ENCODE measurements around the gene NCK2. TPM values are rescaled to one million over a fixed set of nuclear protein-coding genes. Genes with fewer than 3 reads are reported as not detected.

NCK2 gene
- total and polyA plus RNA-seq, 2 of the 4 experiments (the other 2 are of a cell fraction) = 15.8 to 22.2 TPM

GRCh38 chr2:105734762-105735538 lies 9.8 kb upstream of the NCK2 start:
- no peak for ATAC-seq (ENCODE audit: low read depth)
- dilution Hi-C loops (cut with HindIII; ENCODE audit: low sequenced_read_pairs, unreplicated experiment) = no loop called here
- H2BK20ac ChIP-seq (ENCODE audit: low read depth, low read length) = peak overlapping the region; percentile 47; the same call in 1 of the 2 replicates

More at GRCh38 chr2:105734762-105735538, 9.8 kb upstream of the NCK2 start:
- no peak overlapping the region for H3K4me3 ChIP-seq (ENCODE audit: insufficient read depth, low read depth, low read length)
- no peak overlapping the region; the same call in 1 of the 2 replicates for H3K4me2 ChIP-seq (ENCODE audit: low read depth, low read length)
- H3K14ac ChIP-seq (replicated peaks; ENCODE audit: low read depth, low read length) = peak overlapping the region; percentile 51; the same call in 1 of the 2 replicates
- BruUV-seq (replicated peaks) = no TSS peak
- TF ChIP-seq MAZ (IDR thresholded peaks at IDR 0.05; ENCODE audit: borderline replicate concordance, low read depth, low read length) (no peak), CEBPB (IDR thresholded peaks at IDR 0.05; ENCODE audit: low read depth, low read length) (no peak), MAFK (IDR thresholded peaks at IDR 0.05; ENCODE audit: low read depth, low read length) (no peak), USF2 (IDR thresholded peaks at IDR 0.05; ENCODE audit: low read depth, low read length) (no peak), MXI1 (IDR thresholded peaks at IDR 0.05; ENCODE audit: borderline replicate concordance, low read depth, low read length) (no peak), SMC3 (IDR thresholded peaks at IDR 0.05; ENCODE audit: low read depth, low read length) (no peak), ELK1 (IDR thresholded peaks at IDR 0.05; ENCODE audit: borderline replicate concordance, low read depth, low read length) (no peak), RAD21 (IDR thresholded peaks at IDR 0.05; ENCODE audit: low read length) (no peak)
- no peak overlapping the region for H2BK5ac ChIP-seq (ENCODE audit: low read depth, low read length, poor library complexity, severe bottlenecking)
- no peaks in the 10 kb centered on the region for H3K36me3 ChIP-seq (ENCODE audit: control insufficient read depth, insufficient read depth, low read length)
- H3K27ac ChIP-seq (ENCODE audit: insufficient read depth, low read length) = no peak overlapping the region
- intact Hi-C loops (cut with micrococcal nuclease) (no loop called here), in situ Hi-C loops (cut with MboI; ENCODE audit: low sequenced_read_pairs) (no loop called here)
- H3K79me1 ChIP-seq (ENCODE audit: low read depth in 1 of 2, low read length in 2 of 2) = no peaks in the 10 kb centered on the region
- H2BK15ac ChIP-seq (ENCODE audit: low read depth, low read length) = 0 out of 3 replicates have a peak overlapping the region, but pooled peaks have one; percentile 21
- no CpG with 5 or more reads among the region's 4 CpGs for WGBS, 2 experiments (ENCODE audit: extremely low coverage in 2 of 2, insufficient read length in 1 of 2)
- H4K91ac ChIP-seq (ENCODE audit: insufficient read depth, low read depth, low read length) = no peak overlapping the region
- H4K20me1 ChIP-seq (ENCODE audit: insufficient read depth, low read length) = no peaks in the 10 kb centered on the region
- peak; percentile 57 for DNase-seq
- POLR2A ChIA-PET (ENCODE audit: unreplicated experiment) = no interaction called here
- CTCF ChIA-PET = no interaction called here
- no peak overlapping the region for H3K23ac ChIP-seq (ENCODE audit: low read depth, low read length)
- H4K5ac ChIP-seq (ENCODE audit: low read depth, low read length) = no peak overlapping the region
- no peaks in the 10 kb centered on the region for H3K9me3 ChIP-seq (ENCODE audit: control insufficient read depth, insufficient read depth, low read length)
- H3K4ac ChIP-seq (ENCODE audit: low read depth, low read length) = peak overlapping the region; percentile 31; the same call in 1 of the 2 replicates
- no peak overlapping the region for H2AFZ ChIP-seq (replicated peaks; ENCODE audit: low read length, poor library complexity)
- H2BK120ac ChIP-seq (ENCODE audit: low read depth, low read length) = peak overlapping the region; percentile 49; the same call in 1 of the 2 replicates
- H3K18ac ChIP-seq (ENCODE audit: low read depth, low read length) = no peak overlapping the region
- no peak overlapping the region for H3K9ac ChIP-seq (ENCODE audit: low read depth, low read length)
- no peak overlapping the region for H4K8ac ChIP-seq (ENCODE audit: low read depth in 2 of 2, low read length in 2 of 2)
- H2AK5ac ChIP-seq (ENCODE audit: low read depth, low read length) = peak overlapping the region; percentile 5; the same call in 1 of the 2 replicates
- H3K9me1 ChIP-seq (ENCODE audit: insufficient read depth, low read length) = 0 out of 2 replicates have a peak, but pooled peaks cover 2% of the 10 kb centered on the region
- H3K56ac ChIP-seq (ENCODE audit: extremely low read depth, insufficient read depth, low read length) = no peak overlapping the region
- no peaks in the 10 kb centered on the region for H3K4me1 ChIP-seq (ENCODE audit: control insufficient read depth, insufficient read depth, low read length)
- peaks cover 7% of the 10 kb centered on the region for H3K27me3 ChIP-seq (ENCODE audit: control insufficient read depth, insufficient read depth, low read length)
- H2AK9ac ChIP-seq (replicated peaks; ENCODE audit: low read depth, low read length, poor library complexity) = no peak overlapping the region

Measured in IMR-90 (cell line).